ENCODE measurements around the gene AQP6. TPM values are rescaled to one million over a fixed set of nuclear protein-coding genes. Genes with fewer than 3 reads are reported as not detected.

Gene AQP6
- total and polyA plus RNA-seq, 2 donors (not counting 3 experiments of a cell fraction or from before 2014, with no cell fraction given): 0.04 TPM; not detected in 1

GRCh38 chr12:50004696-50005095 lies 31.9 kb downstream of the AQP6 start:
- no peak overlapping the region for H3K4me2 ChIP-seq (ENCODE audit: insufficient read depth, low read length)
- peaks cover 21% of the 10 kb centered on the region for H3K79me2 ChIP-seq (ENCODE audit: control insufficient read depth, insufficient read depth, low read length)
- ChIA-PET POLR2A (interaction anchor here (0.6 kb wide), 1 partner anchor 31 kb away, joined by 7 read pairs; no protein-coding TSS in a partner anchor), CTCF (interaction anchor here (1.9 to 4.1 kb wide), 2 partner anchors 10 to 34 kb away, joined by 7 to 17 read pairs; no protein-coding TSS in a partner anchor)
- H4K20me1 ChIP-seq (replicated peaks; ENCODE audit: control insufficient read depth, extremely low read depth, insufficient read depth, low read length): peaks cover 2% of the 10 kb centered on the region
- H2AFZ ChIP-seq (ENCODE audit: low read depth, low read length): no peak overlapping the region
- DNase-seq (ENCODE audit: low read depth, low spot score): no peak
- H3K27ac ChIP-seq (ENCODE audit: insufficient read depth, low read depth, low read length): no peak overlapping the region
- no peak overlapping the region for H3K9ac ChIP-seq (replicated peaks; ENCODE audit: extremely low read depth, insufficient read depth, low read length)
- no peaks in the 10 kb centered on the region for H3K27me3 ChIP-seq (ENCODE audit: control insufficient read depth in 2 of 2, insufficient read depth in 2 of 2, low read length in 2 of 2)
- intact Hi-C loops (cut with micrococcal nuclease): no loop called here
- H3K4me3 ChIP-seq (replicated peaks in 1 of 3; ENCODE audit: insufficient read depth in 1 of 3, low read depth in 1 of 3, low read length in 3 of 3): no peak overlapping the region
- H3K36me3 ChIP-seq (ENCODE audit: control insufficient read depth in 2 of 2, extremely low read depth in 1 of 2, insufficient read depth in 2 of 2, low read length in 2 of 2): peaks cover 0 to 2% of the 10 kb centered on the region in 2 experiments
- peaks cover 3% of the 10 kb centered on the region for H3K4me1 ChIP-seq (ENCODE audit: control insufficient read depth, extremely low read depth, insufficient read depth, low read length)
- FAIRE-seq: no peak
- no peaks in the 10 kb centered on the region for H3K9me1 ChIP-seq (replicated peaks; ENCODE audit: control insufficient read depth, extremely low read depth, insufficient read depth, low read length)
- dilution Hi-C loops (cut with MboI; ENCODE audit: extremely low pct_ligation_motif_present, low sequenced_read_pairs): no loop called here
- no TSS peak for BruUV-seq (replicated peaks)
- TF ChIP-seq POLR2AphosphoS5 (IDR thresholded peaks at IDR 0.05; ENCODE audit: insufficient read depth, low read depth, low read length): no peak
- no peak for TF ChIP-seq GATA2 (IDR thresholded peaks at IDR 0.05; ENCODE audit: insufficient read depth, insufficient read length, low read depth, low read length)
- no peaks in the 10 kb centered on the region for H3K9me3 ChIP-seq (replicated peaks; ENCODE audit: control insufficient read depth, insufficient read depth, low read length)

GRCh38 chr12:50005175-50005574 lies 32.4 kb downstream of the AQP6 start:
- no peak for TF ChIP-seq GATA2 (IDR thresholded peaks at IDR 0.05; ENCODE audit: insufficient read depth, insufficient read length, low read depth, low read length)
- dilution Hi-C loops (cut with MboI; ENCODE audit: extremely low pct_ligation_motif_present, low sequenced_read_pairs): no loop called here
- Histone ChIP-seq H3K27me3 (ENCODE audit: control insufficient read depth in 2 of 2, insufficient read depth in 2 of 2, low read length in 2 of 2) (no peaks in the 10 kb centered on the region), H3K9ac (replicated peaks; ENCODE audit: extremely low read depth, insufficient read depth, low read length) (no peak overlapping the region), H2AFZ (ENCODE audit: low read depth, low read length) (no peak overlapping the region), H3K27ac (ENCODE audit: insufficient read depth, low read depth, low read length) (no peak overlapping the region), H3K9me3 (replicated peaks; ENCODE audit: control insufficient read depth, insufficient read depth, low read length) (no peaks in the 10 kb centered on the region), H3K36me3 (ENCODE audit: control insufficient read depth in 2 of 2, extremely low read depth in 1 of 2, insufficient read depth in 2 of 2, low read length in 2 of 2) (peaks cover 0 to 3% of the 10 kb centered on the region in 2 experiments), H3K4me1 (ENCODE audit: control insufficient read depth, extremely low read depth, insufficient read depth, low read length) (peaks cover 3% of the 10 kb centered on the region), H3K4me2 (ENCODE audit: insufficient read depth, low read length) (no peak overlapping the region), H4K20me1 (replicated peaks; ENCODE audit: control insufficient read depth, extremely low read depth, insufficient read depth, low read length) (peaks cover 2% of the 10 kb centered on the region), H3K9me1 (replicated peaks; ENCODE audit: control insufficient read depth, extremely low read depth, insufficient read depth, low read length) (no peaks in the 10 kb centered on the region), H3K4me3 (replicated peaks in 1 of 3; ENCODE audit: insufficient read depth in 1 of 3, low read depth in 1 of 3, low read length in 3 of 3) (no peak overlapping the region), H3K79me2 (ENCODE audit: control insufficient read depth, insufficient read depth, low read length) (peaks cover 22% of the 10 kb centered on the region)
- intact Hi-C loops (cut with micrococcal nuclease): no loop called here
- ChIA-PET CTCF (interaction anchor here (1.1 to 4.1 kb wide), 4 partner anchors 10 to 34 kb away, joined by 3 to 17 read pairs (median 10); no protein-coding TSS in a partner anchor), POLR2A (interaction anchor here (0.6 kb wide), 1 partner anchor 30 kb away, joined by 7 read pairs; no protein-coding TSS in a partner anchor)
- BruUV-seq (replicated peaks): no TSS peak
- FAIRE-seq (no peak), DNase-seq (ENCODE audit: low read depth, low spot score) (no peak)

All from endothelial cell of umbilical vein (primary cell).